ENCODE results near the gene TMEM161B.

Gene TMEM161B

DNA sequence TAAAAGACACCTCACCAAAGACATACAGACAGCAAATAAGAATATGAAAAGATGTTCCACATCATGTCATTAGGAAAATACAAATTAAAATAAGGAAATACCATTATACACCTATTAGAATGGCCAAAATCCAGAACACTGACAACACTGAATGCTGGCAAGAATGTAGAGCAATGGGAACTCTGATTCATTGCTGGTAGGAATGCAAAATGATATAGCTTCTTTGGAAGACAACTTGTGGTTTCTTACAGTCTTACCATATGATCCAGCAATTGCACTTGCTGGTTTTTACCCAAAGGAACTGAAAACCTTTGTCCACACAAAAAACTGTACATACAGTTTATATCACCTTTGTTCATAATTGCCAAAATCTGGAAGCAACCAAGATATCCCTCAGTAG lies 6.5 kb downstream of the TMEM161B start:
- TF ChIP-seq, protein P1, sequence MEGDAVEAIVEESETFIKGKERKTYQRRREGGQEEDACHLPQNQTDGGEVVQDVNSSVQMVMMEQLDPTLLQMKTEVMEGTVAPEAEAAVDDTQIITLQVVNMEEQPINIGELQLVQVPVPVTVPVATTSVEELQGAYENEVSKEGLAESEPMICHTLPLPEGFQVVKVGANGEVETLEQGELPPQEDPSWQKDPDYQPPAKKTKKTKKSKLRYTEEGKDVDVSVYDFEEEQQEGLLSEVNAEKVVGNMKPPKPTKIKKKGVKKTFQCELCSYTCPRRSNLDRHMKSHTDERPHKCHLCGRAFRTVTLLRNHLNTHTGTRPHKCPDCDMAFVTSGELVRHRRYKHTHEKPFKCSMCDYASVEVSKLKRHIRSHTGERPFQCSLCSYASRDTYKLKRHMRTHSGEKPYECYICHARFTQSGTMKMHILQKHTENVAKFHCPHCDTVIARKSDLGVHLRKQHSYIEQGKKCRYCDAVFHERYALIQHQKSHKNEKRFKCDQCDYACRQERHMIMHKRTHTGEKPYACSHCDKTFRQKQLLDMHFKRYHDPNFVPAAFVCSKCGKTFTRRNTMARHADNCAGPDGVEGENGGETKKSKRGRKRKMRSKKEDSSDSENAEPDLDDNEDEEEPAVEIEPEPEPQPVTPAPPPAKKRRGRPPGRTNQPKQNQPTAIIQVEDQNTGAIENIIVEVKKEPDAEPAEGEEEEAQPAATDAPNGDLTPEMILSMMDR (IDR thresholded peaks at IDR 0.05; ENCODE audit: extremely low read depth, missing control alignments): no peak
- no peak for DNase-seq (ENCODE audit: low spot score)

DNA sequence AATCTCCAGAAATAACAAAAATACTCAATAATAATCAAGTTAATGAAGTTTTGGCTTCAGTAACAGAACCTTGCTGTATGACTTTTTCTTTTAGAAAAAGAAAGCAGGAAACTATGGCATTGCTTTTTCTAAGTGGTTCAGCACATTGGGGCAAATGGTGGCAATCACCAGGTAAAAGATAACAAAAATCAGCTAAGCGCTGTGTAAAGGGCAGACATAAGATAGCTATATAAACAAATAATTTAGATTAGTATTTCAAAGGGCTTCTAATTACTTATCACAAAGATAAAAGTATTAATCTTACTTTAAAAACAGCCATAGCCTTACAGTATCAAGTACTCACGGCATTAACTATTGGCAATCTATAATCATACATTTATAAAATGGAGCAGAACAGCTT lies 10.0 kb downstream of the TMEM161B start:
- DNase-seq (ENCODE audit: low spot score): no peak
- TF ChIP-seq, protein P1 (IDR thresholded peaks at IDR 0.05; ENCODE audit: extremely low read depth, missing control alignments): no peak

DNA sequence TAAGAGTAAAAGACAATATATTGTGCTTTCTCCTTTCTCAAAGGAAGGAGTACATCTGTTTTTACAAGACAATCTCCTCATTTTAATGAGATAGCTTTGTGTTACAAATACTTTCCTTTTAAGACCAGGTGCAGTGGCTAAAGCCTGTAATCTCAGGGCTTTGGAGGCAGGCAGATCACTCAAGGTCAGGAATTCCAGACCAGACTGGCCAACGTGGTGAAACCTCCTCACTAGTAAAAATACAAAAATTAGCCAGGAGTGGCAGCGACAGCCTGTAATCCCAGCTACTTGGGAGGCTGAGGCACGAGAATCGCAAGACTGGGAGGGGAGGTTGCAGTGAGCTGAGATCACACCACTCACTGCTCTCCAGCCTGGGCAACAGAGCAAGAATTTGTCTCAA lies 11.8 kb downstream of the TMEM161B start:
- DNase-seq (ENCODE audit: low spot score): no peak

DNA sequence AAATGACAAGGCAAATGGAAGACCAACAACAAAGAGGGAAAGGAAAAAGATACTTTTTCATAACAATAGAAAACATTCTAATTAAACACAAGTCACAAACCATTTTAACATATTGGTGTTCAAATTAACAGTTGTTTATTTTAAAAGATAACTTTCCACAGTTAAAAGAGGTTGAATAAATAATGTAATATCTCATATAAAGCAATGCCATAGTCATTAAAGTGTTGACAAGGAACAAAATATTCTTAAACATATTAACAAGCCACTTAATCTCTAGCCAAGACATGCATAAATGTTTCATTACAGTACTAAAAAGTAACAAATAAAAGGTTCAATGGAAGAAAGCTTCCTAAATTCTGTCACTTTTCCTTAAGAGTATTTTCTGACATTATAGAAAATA lies 12.6 kb downstream of the TMEM161B start:
- TF ChIP-seq, protein P1 (IDR thresholded peaks at IDR 0.05; ENCODE audit: extremely low read depth, missing control alignments): no peak
- no peak for DNase-seq (ENCODE audit: low spot score)

More for the DNA sequence above, 11.8 kb downstream of the TMEM161B start:
- TF ChIP-seq, protein P1 (IDR thresholded peaks at IDR 0.05; ENCODE audit: extremely low read depth, missing control alignments): no peak

DNA sequence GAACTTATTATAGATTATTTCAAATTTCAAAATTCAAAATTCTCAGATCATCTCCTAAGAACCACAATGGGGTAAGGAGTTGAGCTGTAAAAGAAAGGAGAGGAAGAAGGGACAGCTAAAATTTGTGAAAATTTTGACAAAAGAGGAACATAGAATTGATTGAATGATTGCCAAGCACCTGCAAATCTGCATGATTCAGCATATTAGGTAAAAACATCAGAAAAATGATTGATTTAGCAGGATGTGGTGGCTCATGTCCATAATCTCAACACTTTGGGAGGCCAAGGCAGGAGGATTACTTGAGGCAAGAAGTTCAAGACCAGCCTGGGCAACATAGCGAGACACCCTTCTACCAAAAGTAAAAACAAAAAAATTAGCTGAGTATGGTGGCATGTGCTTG lies 14.3 kb downstream of the TMEM161B start:
- TF ChIP-seq, protein P1 (IDR thresholded peaks at IDR 0.05; ENCODE audit: extremely low read depth, missing control alignments): no peak
- DNase-seq (ENCODE audit: low spot score): no peak

DNA sequence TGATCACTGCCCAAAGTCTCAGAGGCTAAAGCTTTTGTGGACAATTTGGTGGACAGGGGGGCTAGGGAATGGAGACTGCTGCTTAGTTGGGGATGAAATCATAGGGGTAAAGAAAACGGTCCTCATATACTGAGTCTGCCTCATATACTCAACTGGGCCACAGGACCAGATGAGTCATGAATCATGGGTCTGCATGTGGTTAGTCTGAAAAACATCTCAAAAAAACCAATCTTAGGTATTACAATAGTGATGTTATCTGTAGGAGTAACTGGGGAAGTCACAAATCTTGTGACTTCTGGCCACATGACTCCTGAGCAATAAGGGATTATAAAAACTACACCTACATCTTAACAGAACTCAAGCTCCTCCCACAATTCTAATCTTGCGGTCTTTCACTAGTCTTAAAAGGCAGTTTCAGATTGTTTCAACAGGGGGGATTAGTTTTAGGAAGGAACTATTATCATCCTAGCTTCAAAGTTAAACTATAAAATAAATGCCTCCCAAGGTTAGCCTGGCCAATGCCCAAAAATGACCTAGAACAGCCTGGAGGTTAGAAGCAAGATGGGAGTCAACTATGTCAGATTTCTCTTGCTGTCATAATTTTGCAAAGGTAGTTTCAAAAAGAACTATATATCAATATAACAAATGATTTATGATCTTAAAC lies 17.5 kb downstream of the TMEM161B start:
- TF ChIP-seq, protein P1 (IDR thresholded peaks at IDR 0.05; ENCODE audit: extremely low read depth, missing control alignments): no peak
- no peak for DNase-seq (ENCODE audit: low spot score)

DNA sequence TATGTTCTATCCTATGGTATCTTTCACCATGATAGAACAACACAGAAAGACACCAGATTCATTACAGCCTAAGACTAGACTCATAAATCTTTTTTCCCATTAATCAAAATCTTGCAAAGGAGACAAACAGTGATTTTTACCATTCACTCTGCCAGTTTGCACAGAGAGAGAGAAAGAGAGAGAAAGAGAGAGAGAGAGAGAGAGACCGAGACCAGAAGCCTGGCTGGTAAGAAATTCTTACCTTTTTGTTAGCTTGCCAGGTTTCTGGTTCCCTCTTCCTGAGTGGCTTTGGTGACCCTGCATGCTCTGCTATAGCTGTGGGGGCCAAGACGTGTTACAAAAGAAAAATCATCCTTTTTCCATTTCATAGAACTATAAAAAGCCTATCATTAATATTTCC lies 18.6 kb downstream of the TMEM161B start:
- TF ChIP-seq, protein P1 (IDR thresholded peaks at IDR 0.05; ENCODE audit: extremely low read depth, missing control alignments): no peak
- DNase-seq (ENCODE audit: low spot score): no peak
